ENCODE results near the gene MCRS1. TPM values are rescaled to one million over a fixed set of nuclear protein-coding genes. Genes with fewer than 3 reads are reported as not detected.

Gene MCRS1
- total RNA-seq, 1 donor from 2014 or later = 50.0 TPM

DNA sequence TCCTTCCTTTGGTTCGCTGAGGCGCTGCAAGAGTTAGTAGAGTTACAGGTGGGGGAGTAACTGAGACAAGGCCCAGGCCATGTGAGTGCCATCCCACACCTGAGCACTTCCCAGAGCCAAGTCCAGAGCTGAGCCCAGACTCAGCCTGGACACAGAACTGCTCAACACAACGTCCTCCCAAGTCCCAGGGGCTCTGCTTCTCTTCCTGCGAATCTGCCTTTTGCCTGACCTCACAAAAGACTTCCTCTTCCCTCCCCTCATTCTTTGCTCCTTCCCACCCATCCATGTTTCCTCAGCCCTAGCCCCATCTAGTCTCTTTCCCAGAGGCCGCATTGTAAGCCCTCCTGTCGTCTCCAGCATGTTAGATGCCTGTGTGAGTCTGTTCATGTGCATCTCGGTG lies 16.6 kb upstream of the MCRS1 start:
- Histone ChIP-seq H3K4me3 (no peak overlapping the region), H3K4me1 (peaks cover 6% of the 10 kb centered on the region), H3K27me3 (ENCODE audit: low read depth) (no peaks in the 10 kb centered on the region), H3K36me3 (peaks cover 3% of the 10 kb centered on the region), H3K9me3 (no peaks in the 10 kb centered on the region), H3K27ac (no peak overlapping the region)
- ATAC-seq (no peak), DNase-seq (no peak)
- intact Hi-C loops (cut with DNase I) = no loop called here
- no peak for TF ChIP-seq CTCF (IDR thresholded peaks at IDR 0.05)

GRCh38 chr12:49583366-49584094 lies 15.6 kb upstream of the MCRS1 start:
- no peak overlapping the region for H3K4me3 ChIP-seq
- TF ChIP-seq CTCF (IDR thresholded peaks at IDR 0.05) = no peak
- peaks cover 6% of the 10 kb centered on the region for H3K4me1 ChIP-seq
- no peak overlapping the region for H3K27ac ChIP-seq
- ATAC-seq (no peak), DNase-seq (no peak)
- intact Hi-C loops (cut with DNase I) = no loop called here
- no peaks in the 10 kb centered on the region for H3K27me3 ChIP-seq (ENCODE audit: low read depth)
- peaks cover 3% of the 10 kb centered on the region for H3K36me3 ChIP-seq
- H3K9me3 ChIP-seq = no peaks in the 10 kb centered on the region

GRCh38 chr12:49582850-49583249 lies 14.9 kb upstream of the MCRS1 start:
- Histone ChIP-seq H3K4me1 (peaks cover 6% of the 10 kb centered on the region), H3K36me3 (peaks cover 3% of the 10 kb centered on the region), H3K9me3 (no peaks in the 10 kb centered on the region), H3K4me3 (no peak overlapping the region), H3K27me3 (ENCODE audit: low read depth) (no peaks in the 10 kb centered on the region), H3K27ac (no peak overlapping the region)
- ATAC-seq (no peak), DNase-seq (no peak)
- TF ChIP-seq CTCF (IDR thresholded peaks at IDR 0.05) = no peak
- intact Hi-C loops (cut with DNase I) = no loop called here

- Histone ChIP-seq H3K4me1 (peaks cover 6% of the 10 kb centered on the region), H3K27ac (no peak overlapping the region), H3K36me3 (peaks cover 3% of the 10 kb centered on the region), H3K9me3 (no peaks in the 10 kb centered on the region), H3K4me3 (no peak overlapping the region), H3K27me3 (ENCODE audit: low read depth) (no peaks in the 10 kb centered on the region)
- TF ChIP-seq CTCF (IDR thresholded peaks at IDR 0.05) = no peak
- ATAC-seq = no peak
- DNase-seq = no peak
- intact Hi-C loops (cut with DNase I) = no loop called here
Measured at GRCh38 chr12:49582201-49582600, 14.3 kb upstream of the MCRS1 start.

GRCh38 chr12:49580572-49581535 lies 12.9 kb upstream of the MCRS1 start:
- Histone ChIP-seq H3K9me3 (no peaks in the 10 kb centered on the region), H3K36me3 (no peaks in the 10 kb centered on the region), H3K4me1 (peaks cover 6% of the 10 kb centered on the region), H3K27me3 (ENCODE audit: low read depth) (no peaks in the 10 kb centered on the region), H3K4me3 (no peak overlapping the region), H3K27ac (no peak overlapping the region)
- peak; percentile 81 for TF ChIP-seq CTCF (IDR thresholded peaks at IDR 0.05)
- DNase-seq (peak; percentile 73), ATAC-seq (peak; percentile 80 to 84)
- intact Hi-C loops (cut with DNase I) = no loop called here
